SK-N-SH (cell line): ENCODE results near the gene ZMIZ1.

Source experiments
- EZH2phosphoT487 ChIP-seq: fragments of 200-600 bp; sonication (generic); IDR thresholded peaks from 2 replicates; pipeline ENCODE4 v1.6.1; 2017; ENCODE audit warnings: low read depth, mixed run types, mild to moderate bottlenecking, antibody characterized with exemption, moderate library complexity, borderline replicate concordance
- GABPA ChIP-seq: IDR thresholded peaks from 2 replicates; pipeline ENCODE4 v1.4.0; 2012; ENCODE audit warnings: low read depth, mild to moderate bottlenecking
- POLR2AphosphoS5 ChIP-seq: IDR thresholded peaks from 2 replicates; pipeline ENCODE4 v1.6.1; 2012; ENCODE audit warnings: low read depth, low read length
- TAF1 ChIP-seq: IDR thresholded peaks from 2 replicates; pipeline ENCODE4 v1.6.1; 2012; ENCODE audit warnings: low read depth, mild to moderate bottlenecking, low read length, moderate library complexity, borderline replicate concordance
- TCF12 ChIP-seq: IDR thresholded peaks from 2 replicates; pipeline ENCODE4 v1.4.0; 2012
- TF ChIP-seq, protein P1 (sequence below): fragments of 200-600 bp; sonication (generic); IDR thresholded peaks from 2 replicates; pipeline ENCODE4 v1.6.1; 2017; ENCODE audit warnings: antibody characterized with exemption, mild to moderate bottlenecking, moderate library complexity
- TF ChIP-seq, protein P2 (sequence below): IDR thresholded peaks from 2 replicates; pipeline ENCODE4 v1.4.0; 2012; ENCODE audit warnings: low read depth
- TF ChIP-seq, protein P3 (sequence below): fragments of 150-350 bp; IDR thresholded peaks from 2 replicates; pipeline ENCODE4 v1.6.1; 2016; ENCODE audit warnings: mild to moderate bottlenecking, low read depth, low read length

GRCh38 chr10:79321494-79321882 lies 252.7 kb downstream of the ZMIZ1 start:
- TF ChIP-seq TAF1 (no peak), TCF12 (no peak), POLR2AphosphoS5 (no peak), GABPA (no peak), EZH2phosphoT487 (no peak)
- TF ChIP-seq, protein P1, sequence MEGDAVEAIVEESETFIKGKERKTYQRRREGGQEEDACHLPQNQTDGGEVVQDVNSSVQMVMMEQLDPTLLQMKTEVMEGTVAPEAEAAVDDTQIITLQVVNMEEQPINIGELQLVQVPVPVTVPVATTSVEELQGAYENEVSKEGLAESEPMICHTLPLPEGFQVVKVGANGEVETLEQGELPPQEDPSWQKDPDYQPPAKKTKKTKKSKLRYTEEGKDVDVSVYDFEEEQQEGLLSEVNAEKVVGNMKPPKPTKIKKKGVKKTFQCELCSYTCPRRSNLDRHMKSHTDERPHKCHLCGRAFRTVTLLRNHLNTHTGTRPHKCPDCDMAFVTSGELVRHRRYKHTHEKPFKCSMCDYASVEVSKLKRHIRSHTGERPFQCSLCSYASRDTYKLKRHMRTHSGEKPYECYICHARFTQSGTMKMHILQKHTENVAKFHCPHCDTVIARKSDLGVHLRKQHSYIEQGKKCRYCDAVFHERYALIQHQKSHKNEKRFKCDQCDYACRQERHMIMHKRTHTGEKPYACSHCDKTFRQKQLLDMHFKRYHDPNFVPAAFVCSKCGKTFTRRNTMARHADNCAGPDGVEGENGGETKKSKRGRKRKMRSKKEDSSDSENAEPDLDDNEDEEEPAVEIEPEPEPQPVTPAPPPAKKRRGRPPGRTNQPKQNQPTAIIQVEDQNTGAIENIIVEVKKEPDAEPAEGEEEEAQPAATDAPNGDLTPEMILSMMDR, result no peak
- TF ChIP-seq, protein P2, sequence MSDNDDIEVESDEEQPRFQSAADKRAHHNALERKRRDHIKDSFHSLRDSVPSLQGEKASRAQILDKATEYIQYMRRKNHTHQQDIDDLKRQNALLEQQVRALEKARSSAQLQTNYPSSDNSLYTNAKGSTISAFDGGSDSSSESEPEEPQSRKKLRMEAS, result no peak
- TF ChIP-seq, protein P3, sequence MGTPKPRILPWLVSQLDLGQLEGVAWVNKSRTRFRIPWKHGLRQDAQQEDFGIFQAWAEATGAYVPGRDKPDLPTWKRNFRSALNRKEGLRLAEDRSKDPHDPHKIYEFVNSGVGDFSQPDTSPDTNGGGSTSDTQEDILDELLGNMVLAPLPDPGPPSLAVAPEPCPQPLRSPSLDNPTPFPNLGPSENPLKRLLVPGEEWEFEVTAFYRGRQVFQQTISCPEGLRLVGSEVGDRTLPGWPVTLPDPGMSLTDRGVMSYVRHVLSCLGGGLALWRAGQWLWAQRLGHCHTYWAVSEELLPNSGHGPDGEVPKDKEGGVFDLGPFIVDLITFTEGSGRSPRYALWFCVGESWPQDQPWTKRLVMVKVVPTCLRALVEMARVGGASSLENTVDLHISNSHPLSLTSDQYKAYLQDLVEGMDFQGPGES, result no peak
